Muscle of leg (tissue), 11 donors: ENCODE measurements around the gene RFFL. TPM values are rescaled to one million over a fixed set of nuclear protein-coding genes. Genes with fewer than 3 reads are reported as not detected.
A peak's percentile ranks its signal among the peaks of the same experiment; 100 is the strongest.

Source experiments
- DNase-seq: peaks from one replicate; pipeline ENCODE4 v3.0.0; 2013
- H3K27ac ChIP-seq: one replicate; pipeline ENCODE4 v1.5.1; 2013; ENCODE audit warnings: mild to moderate bottlenecking, low read length, control low read depth
- H3K27me3 ChIP-seq: one replicate; pipeline ENCODE4 v1.6.1; 2013; ENCODE audit warnings: low read length; ENCODE audit not compliant: control insufficient read depth, insufficient read depth
- H3K36me3 ChIP-seq: one replicate; pipeline ENCODE4 v1.6.1; 2013; ENCODE audit warnings: low read length; ENCODE audit not compliant: control insufficient read depth, insufficient read depth
- H3K4me1 ChIP-seq: one replicate; pipeline ENCODE4 v1.6.1; 2013; ENCODE audit warnings: low read length; ENCODE audit not compliant: control insufficient read depth, insufficient read depth
- H3K4me3 ChIP-seq: one replicate; pipeline ENCODE4 v1.5.1; 2013; ENCODE audit warnings: low read length, control low read depth
- H3K9me3 ChIP-seq: replicated peaks from 2 replicates; pipeline ENCODE4 v1.6.1; 2013; ENCODE audit warnings: low read depth, low read length; ENCODE audit not compliant: control insufficient read depth
- WGBS: methylation state at CpG from one replicate; pipeline ENCODE4 v1.1.5; 2013; ENCODE audit warnings: missing lambda C conversion rate; ENCODE audit not compliant: insufficient coverage; 5-methylcytosine and 5-hydroxymethylcytosine counted together
- polyA plus RNA-seq, 8 donors: library from polyadenylated mRNA; unstranded; fragments of 120-200 nt; gene quantifications; one replicate each; pipeline versions ENCODE4 v1.2.1 to v1.2.3, GENCODE V29; 2013; ENCODE audit warnings: inconsistent platforms in 1 of 8, low replicate concordance in 1 of 8; ENCODE audit not compliant: insufficient read length in 8 of 8, insufficient read depth in 1 of 8
- total RNA-seq: library from RNA; stranded (reverse); fragments of 120-200 nt; gene quantifications from one replicate; pipeline ENCODE4 v1.2.4, GENCODE V29; 2013

The RFFL gene
- total and polyA plus RNA-seq, 9 donors = 5.9 to 11.2 (median 8.6) TPM

DNA sequence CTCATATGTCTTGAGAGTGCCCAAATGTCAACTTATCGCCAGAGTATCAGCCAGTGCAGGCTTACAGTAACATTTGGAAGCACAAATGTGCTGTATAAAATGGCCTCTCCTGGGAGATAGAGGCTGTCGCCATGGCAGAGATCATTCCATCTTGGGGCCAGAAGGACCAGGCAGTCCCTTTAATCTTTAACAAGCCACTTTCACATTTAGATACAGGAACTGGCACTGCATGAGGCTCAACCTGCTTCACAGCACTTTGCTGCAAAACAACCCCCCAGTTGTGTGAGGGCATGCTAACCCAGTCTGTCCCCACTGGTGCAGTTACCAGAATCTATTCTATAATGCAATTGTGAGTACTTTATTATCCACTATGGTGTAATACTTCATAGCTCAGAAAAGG lies 4.7 kb upstream of the RFFL start:
- H3K4me3 ChIP-seq = no peak overlapping the region
- H3K36me3 ChIP-seq = no peaks in the 10 kb centered on the region
- no peak overlapping the region for H3K27ac ChIP-seq
- WGBS = 83% methylated on average over 1 of the region's 2 CpGs
- no peaks in the 10 kb centered on the region for H3K9me3 ChIP-seq
- no peak for DNase-seq
- H3K27me3 ChIP-seq = no peaks in the 10 kb centered on the region
- H3K4me1 ChIP-seq = peaks cover 5% of the 10 kb centered on the region

- H3K27me3 ChIP-seq = no peaks in the 10 kb centered on the region
- no peaks in the 10 kb centered on the region for H3K36me3 ChIP-seq
- no peak for DNase-seq
- WGBS = no CpG with 5 or more reads among the region's 4 CpGs
- peaks cover 5% of the 10 kb centered on the region for H3K4me1 ChIP-seq
- H3K4me3 ChIP-seq = no peak overlapping the region
- no peak overlapping the region for H3K27ac ChIP-seq
- H3K9me3 ChIP-seq = no peaks in the 10 kb centered on the region
Measured at GRCh38 chr17:35065880-35066279, 2.4 kb upstream of the RFFL start.

GRCh38 chr17:35064516-35065215 lies 1.2 kb upstream of the RFFL start:
- Histone ChIP-seq H3K27ac (no peak overlapping the region), H3K36me3 (no peaks in the 10 kb centered on the region), H3K4me1 (peaks cover 5% of the 10 kb centered on the region), H3K27me3 (no peaks in the 10 kb centered on the region), H3K4me3 (no peak overlapping the region), H3K9me3 (no peaks in the 10 kb centered on the region)
- DNase-seq = no peak
- WGBS = no CpG with 5 or more reads among the region's 3 CpGs

GRCh38 chr17:35062308-35062707 lies 1.2 kb downstream of the RFFL start:
- DNase-seq = no peak
- H3K27ac ChIP-seq = no peak overlapping the region
- 95% methylated on average over 2 of the region's 3 CpGs for WGBS
- no peak overlapping the region for H3K4me3 ChIP-seq
- no peaks in the 10 kb centered on the region for H3K9me3 ChIP-seq
- no peaks in the 10 kb centered on the region for H3K36me3 ChIP-seq
- H3K4me1 ChIP-seq = peaks cover 5% of the 10 kb centered on the region
- H3K27me3 ChIP-seq = no peaks in the 10 kb centered on the region

DNA sequence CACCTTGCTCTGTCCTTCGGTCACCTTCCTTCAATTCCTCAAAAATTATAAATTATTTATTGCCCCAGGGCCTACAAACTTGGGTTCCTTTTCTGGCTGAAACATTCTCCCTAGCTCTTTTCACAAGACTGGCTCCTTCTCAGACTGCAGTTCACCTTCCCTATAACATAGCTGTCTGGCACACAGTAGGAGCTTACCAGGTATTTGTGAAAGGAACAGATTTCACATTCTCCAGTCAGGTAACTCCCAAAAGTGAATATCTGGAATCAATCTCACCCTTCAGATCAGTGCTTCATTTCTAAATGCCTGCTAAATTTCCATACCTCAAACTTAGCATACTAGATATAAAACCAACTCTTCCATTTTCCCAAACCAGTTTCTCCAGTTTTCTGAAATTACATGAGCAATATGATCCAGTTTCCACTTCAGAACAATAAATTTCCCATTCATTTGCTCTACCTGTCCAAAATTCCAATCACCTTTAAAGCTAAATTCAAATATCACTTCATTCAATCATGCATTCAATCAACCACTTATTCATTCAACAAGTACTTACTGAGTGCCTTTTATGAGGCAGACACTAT lies 6.1 kb downstream of the RFFL start:
- DNase-seq = no peak
- Histone ChIP-seq H3K4me1 (no peaks in the 10 kb centered on the region), H3K36me3 (no peaks in the 10 kb centered on the region), H3K9me3 (no peaks in the 10 kb centered on the region), H3K27me3 (no peaks in the 10 kb centered on the region), H3K27ac (no peak overlapping the region), H3K4me3 (no peak overlapping the region)
- 100% methylated on average over 1 of the region's 1 CpG for WGBS

DNA sequence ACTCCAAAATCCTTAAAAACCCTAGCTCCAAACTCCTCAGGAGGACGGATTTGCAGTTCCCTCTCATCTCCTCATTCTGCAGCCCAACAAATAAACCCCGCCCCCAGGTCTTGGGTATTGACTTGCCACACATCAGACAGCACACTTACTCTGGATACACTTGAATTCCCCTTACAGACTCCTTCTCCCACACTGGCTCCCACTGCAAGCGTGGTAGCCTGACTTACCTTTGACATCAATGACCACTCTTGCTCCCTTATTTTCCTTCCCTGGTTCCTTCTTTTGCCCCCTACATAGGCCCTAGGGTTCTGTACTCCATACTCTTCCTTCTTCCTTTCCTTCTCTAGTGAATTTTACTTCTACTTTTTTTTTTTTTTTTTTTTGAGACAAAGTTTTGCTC lies 7.5 kb downstream of the RFFL start:
- no peaks in the 10 kb centered on the region for H3K4me1 ChIP-seq
- 77% methylated on average over 3 of the region's 3 CpGs for WGBS
- no peaks in the 10 kb centered on the region for H3K27me3 ChIP-seq
- no peak overlapping the region for H3K4me3 ChIP-seq
- H3K27ac ChIP-seq = no peak overlapping the region
- no peaks in the 10 kb centered on the region for H3K9me3 ChIP-seq
- DNase-seq = no peak
- H3K36me3 ChIP-seq = no peaks in the 10 kb centered on the region

GRCh38 chr17:35053204-35053603 lies 10.3 kb downstream of the RFFL start:
- no peaks in the 10 kb centered on the region for H3K36me3 ChIP-seq
- H3K9me3 ChIP-seq = no peaks in the 10 kb centered on the region
- H3K4me3 ChIP-seq = no peak overlapping the region
- DNase-seq = no peak
- no CpG with 5 or more reads among the region's 1 CpG for WGBS
- no peaks in the 10 kb centered on the region for H3K4me1 ChIP-seq
- no peaks in the 10 kb centered on the region for H3K27me3 ChIP-seq
- no peak overlapping the region for H3K27ac ChIP-seq

GRCh38 chr17:35052780-35053179 lies 10.7 kb downstream of the RFFL start:
- Histone ChIP-seq H3K4me1 (no peaks in the 10 kb centered on the region), H3K4me3 (no peak overlapping the region), H3K9me3 (no peaks in the 10 kb centered on the region), H3K27me3 (no peaks in the 10 kb centered on the region), H3K27ac (no peak overlapping the region), H3K36me3 (no peaks in the 10 kb centered on the region)
- no peak for DNase-seq

DNA sequence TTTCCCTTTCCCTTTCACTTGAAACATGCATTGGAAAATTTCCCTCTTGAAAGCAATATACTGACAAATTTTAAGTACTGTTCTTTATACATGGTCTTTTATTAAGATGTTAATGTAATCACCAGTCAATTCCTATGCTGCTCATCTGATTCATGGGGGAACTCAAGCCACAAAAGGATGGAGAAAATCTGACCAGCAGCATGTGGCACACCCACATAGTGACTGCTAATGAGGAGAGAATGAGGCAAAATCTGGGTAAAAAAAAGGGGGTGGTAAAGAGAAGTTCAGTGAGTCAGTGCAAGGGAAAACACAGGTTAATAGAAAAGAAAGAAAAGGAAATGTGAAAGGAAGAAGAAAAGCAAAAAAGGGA lies 11.3 kb downstream of the RFFL start:
- no peak for DNase-seq
- no peaks in the 10 kb centered on the region for H3K9me3 ChIP-seq
- no peak overlapping the region for H3K4me3 ChIP-seq
- H3K36me3 ChIP-seq = no peaks in the 10 kb centered on the region
- H3K27ac ChIP-seq = no peak overlapping the region
- H3K27me3 ChIP-seq = no peaks in the 10 kb centered on the region
- H3K4me1 ChIP-seq = no peaks in the 10 kb centered on the region

DNA sequence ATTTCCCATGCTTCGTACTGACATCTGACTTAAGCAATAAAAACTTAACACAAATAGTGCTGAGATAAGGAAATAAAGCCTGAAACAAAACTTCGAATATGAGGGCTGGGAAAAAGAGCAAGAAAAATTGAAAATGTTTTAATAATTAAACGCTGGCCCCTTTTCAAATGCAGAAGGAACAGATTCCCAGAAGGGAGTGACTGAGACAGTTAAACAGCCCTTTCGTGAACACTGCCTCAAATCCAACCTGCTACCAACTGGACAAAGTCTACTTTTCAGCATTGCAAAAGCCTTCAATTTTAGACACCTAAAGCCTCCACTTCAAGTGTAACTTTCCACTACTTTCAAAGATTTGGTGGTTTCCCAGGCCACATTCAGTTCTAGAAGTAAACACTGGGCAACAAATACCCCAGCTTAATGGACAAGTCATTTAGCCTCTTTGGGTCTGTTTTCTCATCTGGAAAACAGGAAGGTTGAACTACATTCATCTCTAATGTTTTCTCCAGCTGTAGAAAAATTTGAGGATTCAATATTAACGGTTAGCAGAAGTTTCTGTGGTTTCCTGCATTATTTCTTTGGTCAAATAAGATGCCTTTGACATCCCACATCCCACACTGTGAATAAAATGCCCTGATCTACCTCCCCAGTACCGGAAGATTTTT lies 11.8 kb downstream of the RFFL start:
- no peaks in the 10 kb centered on the region for H3K27me3 ChIP-seq
- H3K36me3 ChIP-seq = no peaks in the 10 kb centered on the region
- 10% methylated on average over 1 of the region's 6 CpGs for WGBS
- peak; percentile 80 for DNase-seq
- H3K4me3 ChIP-seq = no peak overlapping the region
- H3K9me3 ChIP-seq = no peaks in the 10 kb centered on the region
- H3K27ac ChIP-seq = no peak overlapping the region
- H3K4me1 ChIP-seq = no peaks in the 10 kb centered on the region
